Measurements from ENCODE around the gene CDKL1.

Gene CDKL1

GRCh38 chr14:50396631-50397389 lies at the start of gene CDKL1:
TSS of gene CDKL1 (minus strand) at chr14:50396881. CDS start at chr14:50395868, 1,013 bp downstream.
- no peak for DNase-seq (ENCODE audit: low read depth)
- TF ChIP-seq, protein P1, sequence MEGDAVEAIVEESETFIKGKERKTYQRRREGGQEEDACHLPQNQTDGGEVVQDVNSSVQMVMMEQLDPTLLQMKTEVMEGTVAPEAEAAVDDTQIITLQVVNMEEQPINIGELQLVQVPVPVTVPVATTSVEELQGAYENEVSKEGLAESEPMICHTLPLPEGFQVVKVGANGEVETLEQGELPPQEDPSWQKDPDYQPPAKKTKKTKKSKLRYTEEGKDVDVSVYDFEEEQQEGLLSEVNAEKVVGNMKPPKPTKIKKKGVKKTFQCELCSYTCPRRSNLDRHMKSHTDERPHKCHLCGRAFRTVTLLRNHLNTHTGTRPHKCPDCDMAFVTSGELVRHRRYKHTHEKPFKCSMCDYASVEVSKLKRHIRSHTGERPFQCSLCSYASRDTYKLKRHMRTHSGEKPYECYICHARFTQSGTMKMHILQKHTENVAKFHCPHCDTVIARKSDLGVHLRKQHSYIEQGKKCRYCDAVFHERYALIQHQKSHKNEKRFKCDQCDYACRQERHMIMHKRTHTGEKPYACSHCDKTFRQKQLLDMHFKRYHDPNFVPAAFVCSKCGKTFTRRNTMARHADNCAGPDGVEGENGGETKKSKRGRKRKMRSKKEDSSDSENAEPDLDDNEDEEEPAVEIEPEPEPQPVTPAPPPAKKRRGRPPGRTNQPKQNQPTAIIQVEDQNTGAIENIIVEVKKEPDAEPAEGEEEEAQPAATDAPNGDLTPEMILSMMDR (IDR thresholded peaks at IDR 0.05; ENCODE audit: low read depth, low read length, missing control alignments): no peak
- peak within 1 kb of the TSS; percentile 60 for H3K4me3 ChIP-seq (ENCODE audit: low read depth, low read length)

GRCh38 chr14:50434528-50434927 lies 37.8 kb upstream of the CDKL1 start:
- H3K4me3 ChIP-seq (ENCODE audit: low read depth, low read length): no peak overlapping the region
- no peak for DNase-seq (ENCODE audit: low read depth)
- TF ChIP-seq, protein P1 (IDR thresholded peaks at IDR 0.05; ENCODE audit: low read depth, low read length, missing control alignments): no peak

DNA sequence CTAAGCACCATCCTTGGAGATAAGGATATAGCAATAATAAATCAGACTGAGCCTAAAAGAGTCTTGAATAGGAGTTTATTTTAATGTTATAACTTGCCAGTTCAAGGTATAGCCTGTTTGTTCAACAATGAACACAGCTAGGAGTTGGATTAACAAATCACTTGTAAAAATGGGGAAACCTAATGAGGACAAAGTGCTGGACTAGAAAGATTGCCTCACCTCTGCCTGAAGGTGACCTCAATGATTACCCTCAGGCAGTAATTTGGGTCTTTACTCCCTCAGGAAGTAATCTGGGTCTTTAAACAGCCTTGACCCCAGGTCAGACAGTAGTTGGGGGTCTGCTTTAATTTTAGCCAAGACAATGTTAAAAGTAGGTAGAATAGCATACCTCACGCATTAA lies 35.5 kb upstream of the CDKL1 start:
- no peak for DNase-seq (ENCODE audit: low read depth)
- H3K4me3 ChIP-seq (ENCODE audit: low read depth, low read length): no peak overlapping the region
- TF ChIP-seq, protein P1 (IDR thresholded peaks at IDR 0.05; ENCODE audit: low read depth, low read length, missing control alignments): no peak

GRCh38 chr14:50425816-50426215 lies 29.1 kb upstream of the CDKL1 start:
- no peak for DNase-seq (ENCODE audit: low read depth)

GRCh38 chr14:50425105-50425504 lies 28.4 kb upstream of the CDKL1 start:
- TF ChIP-seq, protein P1 (IDR thresholded peaks at IDR 0.05; ENCODE audit: low read depth, low read length, missing control alignments): no peak
- no peak for DNase-seq (ENCODE audit: low read depth)
- H3K4me3 ChIP-seq (ENCODE audit: low read depth, low read length): no peak overlapping the region

More at GRCh38 chr14:50425816-50426215, 29.1 kb upstream of the CDKL1 start:
- TF ChIP-seq, protein P1 (IDR thresholded peaks at IDR 0.05; ENCODE audit: low read depth, low read length, missing control alignments): no peak
- no peak overlapping the region for H3K4me3 ChIP-seq (ENCODE audit: low read depth, low read length)

DNA sequence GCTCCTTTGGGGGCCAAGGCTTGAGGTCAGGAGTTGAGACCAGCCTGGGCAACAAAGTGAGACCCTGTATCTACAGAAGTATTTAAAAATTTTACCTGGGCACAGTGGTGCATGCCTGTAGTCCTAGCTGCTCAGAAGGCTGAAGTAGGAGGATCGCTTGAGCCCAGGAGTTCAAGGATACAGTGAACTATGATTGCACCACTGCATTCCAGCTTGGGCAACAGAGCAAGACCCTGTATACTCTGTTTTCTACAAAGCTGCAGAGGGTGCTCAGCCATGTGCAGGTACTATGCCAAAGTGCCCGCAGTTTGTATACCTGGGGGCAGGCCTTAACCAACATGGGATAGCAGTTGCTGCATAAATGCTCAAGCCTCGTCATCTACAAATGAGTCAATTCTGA lies 26.8 kb upstream of the CDKL1 start:
- no peak for DNase-seq (ENCODE audit: low read depth)
- TF ChIP-seq, protein P1 (IDR thresholded peaks at IDR 0.05; ENCODE audit: low read depth, low read length, missing control alignments): no peak

DNA sequence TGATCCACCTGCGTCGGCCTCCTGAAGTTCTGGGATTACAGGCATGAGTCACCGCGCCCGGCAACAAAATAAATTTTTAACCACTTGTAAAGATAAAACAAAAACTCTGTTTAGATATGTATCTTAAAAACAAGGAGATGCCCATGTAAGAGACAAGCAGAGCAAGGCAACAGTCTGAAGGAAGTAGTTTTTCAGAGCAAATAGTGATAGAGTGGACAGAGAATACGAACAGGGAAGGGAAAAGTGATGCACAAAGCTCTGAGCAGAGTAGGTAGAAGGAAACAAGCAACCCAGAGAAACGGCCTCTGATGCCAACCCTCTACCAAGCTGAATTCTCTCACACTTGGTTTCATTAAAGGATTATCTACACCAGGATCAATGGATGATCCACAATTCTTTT lies 24.8 kb upstream of the CDKL1 start:
- no peak overlapping the region for H3K4me3 ChIP-seq (ENCODE audit: low read depth, low read length)
- TF ChIP-seq, protein P1 (IDR thresholded peaks at IDR 0.05; ENCODE audit: low read depth, low read length, missing control alignments): no peak
- DNase-seq (ENCODE audit: low read depth): no peak

More for the DNA sequence above, 26.8 kb upstream of the CDKL1 start:
- no peak overlapping the region for H3K4me3 ChIP-seq (ENCODE audit: low read depth, low read length)

Measured in GM12864 (cell line).